Testis (tissue), 3 donors: Measurements from ENCODE around the gene CELF4. TPM values are rescaled to one million over a fixed set of nuclear protein-coding genes. Genes with fewer than 3 reads are reported as not detected.

Experiments used
- DNase-seq: peaks from one replicate; pipeline ENCODE4 v3.0.0-alpha.2; 2019
- H3K27ac ChIP-seq, 2 donors: fragments of 200-600 bp; sonication (generic); one replicate each; pipeline ENCODE4 v1.5.1; 2019
- H3K27me3 ChIP-seq: fragments of 200-600 bp; sonication (generic); one replicate; pipeline ENCODE4 v1.5.1; 2019
- H3K36me3 ChIP-seq: fragments of 200-600 bp; sonication (generic); one replicate; pipeline ENCODE4 v1.5.1; 2017; ENCODE audit warnings: low read depth; ENCODE audit errors: missing control alignments
- H3K4me1 ChIP-seq: fragments of 200-600 bp; sonication (generic); one replicate; pipeline ENCODE4 v1.5.1; 2019
- H3K4me3 ChIP-seq, 2 donors: fragments of 200-600 bp; sonication (generic); one replicate each; pipeline ENCODE4 v1.5.1; 2017 to 2019
- H3K9me3 ChIP-seq: fragments of 200-600 bp; sonication (generic); one replicate; pipeline ENCODE4 v1.5.1; 2017
- POLR2A ChIP-seq: fragments of 450-650 bp; IDR thresholded peaks from one replicate; pipeline ENCODE4 v1.6.1; 2017; ENCODE audit warnings: antibody characterized with exemption, mild to moderate bottlenecking, moderate library complexity
- WGBS, 2 donors: methylation state at CpG; one replicate each; pipeline ENCODE4 v1.1.5; 2018; 5-methylcytosine and 5-hydroxymethylcytosine counted together
- intact Hi-C: fragments of 100-400 bp; cut with DNase I; formaldehyde crosslinking; loops from one replicate; pipeline ENCODE4 v1.15.1; 2023; ENCODE audit warnings: low total_unique reads
- polyA plus RNA-seq: library from polyadenylated mRNA; stranded (reverse); fragments of 350-450 nt; fragmentation: Illumina TruSeq; extraction: RNeasy Lipid Tissue Mini Kit (QIAGEN cat#74804); gene quantifications from one replicate; pipeline ENCODE4 v1.2.3, GENCODE V29; 2014; ENCODE audit warnings: low read depth, low replicate concordance; ENCODE audit not compliant: insufficient read depth
- total RNA-seq, 2 donors: library from RNA; depleted of rRNA; stranded (reverse); fragments of >200 nt; gene quantifications; one replicate each; pipeline ENCODE4 v1.2.3, GENCODE V29; 2016
- TF ChIP-seq, protein P1 (sequence below), 3 experiments: fragments of 450-650 bp in 2 of 3; fragments of 200-600 bp in 1 of 3; sonication (generic) in 1 of 3; IDR thresholded peaks; one replicate each; pipeline ENCODE4 v1.5.1; 2016 to 2019; ENCODE audit warnings: antibody characterized with exemption in 3 of 3, mild to moderate bottlenecking in 2 of 3, moderate library complexity in 1 of 3

CELF4 gene
- total and polyA plus RNA-seq, 3 donors from 2014 or later: 3.9 to 6.3 (median 4.8) TPM

DNA sequence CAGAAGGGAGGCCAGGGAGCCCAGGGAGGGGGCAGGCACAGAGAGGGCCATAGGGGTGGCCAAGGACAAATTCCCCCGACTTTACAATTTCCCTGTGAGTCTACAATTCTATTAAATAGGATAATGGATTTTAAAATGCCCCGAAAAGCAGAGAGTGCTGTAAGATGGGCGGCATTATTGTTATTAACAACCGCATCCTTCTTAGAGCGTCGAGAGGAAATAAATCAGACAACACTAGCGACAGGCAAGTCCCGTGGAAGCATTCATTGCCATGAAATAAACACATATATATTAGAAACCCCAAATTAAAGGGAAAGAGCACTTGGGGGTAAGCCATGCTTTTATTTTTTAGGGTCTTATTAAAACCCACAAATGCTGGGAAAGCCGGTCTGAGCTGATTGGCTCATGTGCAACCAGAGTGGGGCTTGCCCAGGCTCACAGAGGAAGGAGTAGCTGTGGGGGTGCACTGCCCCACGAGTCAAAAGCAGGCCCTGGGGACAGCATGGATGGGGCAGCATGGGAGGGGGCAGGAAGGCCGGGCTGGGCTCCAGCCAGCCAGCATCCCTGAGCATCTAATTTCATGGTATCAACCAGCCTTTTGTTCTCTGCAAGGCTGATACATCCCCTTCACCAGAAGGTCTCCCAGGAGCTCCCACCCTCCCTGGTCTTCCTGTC, 187.1 kb downstream of the CELF4 start:
- Histone ChIP-seq H3K4me1 (no peaks in the 10 kb centered on the region), H3K9me3 (no peaks in the 10 kb centered on the region), H3K27me3 (no peaks in the 10 kb centered on the region), H3K36me3 (no peaks in the 10 kb centered on the region), H3K27ac (no peak overlapping the region), H3K4me3 (no peak overlapping the region)
- TF ChIP-seq, protein P1, sequence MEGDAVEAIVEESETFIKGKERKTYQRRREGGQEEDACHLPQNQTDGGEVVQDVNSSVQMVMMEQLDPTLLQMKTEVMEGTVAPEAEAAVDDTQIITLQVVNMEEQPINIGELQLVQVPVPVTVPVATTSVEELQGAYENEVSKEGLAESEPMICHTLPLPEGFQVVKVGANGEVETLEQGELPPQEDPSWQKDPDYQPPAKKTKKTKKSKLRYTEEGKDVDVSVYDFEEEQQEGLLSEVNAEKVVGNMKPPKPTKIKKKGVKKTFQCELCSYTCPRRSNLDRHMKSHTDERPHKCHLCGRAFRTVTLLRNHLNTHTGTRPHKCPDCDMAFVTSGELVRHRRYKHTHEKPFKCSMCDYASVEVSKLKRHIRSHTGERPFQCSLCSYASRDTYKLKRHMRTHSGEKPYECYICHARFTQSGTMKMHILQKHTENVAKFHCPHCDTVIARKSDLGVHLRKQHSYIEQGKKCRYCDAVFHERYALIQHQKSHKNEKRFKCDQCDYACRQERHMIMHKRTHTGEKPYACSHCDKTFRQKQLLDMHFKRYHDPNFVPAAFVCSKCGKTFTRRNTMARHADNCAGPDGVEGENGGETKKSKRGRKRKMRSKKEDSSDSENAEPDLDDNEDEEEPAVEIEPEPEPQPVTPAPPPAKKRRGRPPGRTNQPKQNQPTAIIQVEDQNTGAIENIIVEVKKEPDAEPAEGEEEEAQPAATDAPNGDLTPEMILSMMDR (IDR thresholded peaks at IDR 0.05): no peak
- TF ChIP-seq POLR2A: no peak
- 74 to 80% methylated on average over 11 of the region's 11 CpGs for WGBS, 2 donors
- intact Hi-C loops: no loop called here
- no peak for DNase-seq

DNA sequence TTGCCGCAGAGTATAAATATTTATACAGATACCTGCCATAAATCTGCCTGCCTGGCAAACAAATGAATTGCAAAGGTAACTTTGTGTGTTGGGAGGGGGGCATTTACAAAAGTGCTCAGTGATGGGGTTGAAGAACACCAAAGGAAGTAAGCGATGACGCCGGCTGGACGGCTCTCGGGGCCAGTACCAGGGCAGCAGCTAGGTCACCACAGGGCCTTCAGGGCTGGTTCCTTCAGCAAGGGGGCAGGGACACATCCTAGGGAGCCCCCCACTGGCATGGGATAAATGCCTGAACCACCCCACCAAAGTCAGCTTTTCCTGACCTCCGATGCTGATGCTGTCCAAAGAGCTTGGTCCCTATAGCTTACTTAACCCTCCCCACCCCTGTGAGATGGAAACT, 190.4 kb downstream of the CELF4 start:
- no peak for TF ChIP-seq POLR2A
- TF ChIP-seq, protein P1 (IDR thresholded peaks at IDR 0.05): no peak
- no peak overlapping the region for H3K27ac ChIP-seq
- H3K27me3 ChIP-seq: no peaks in the 10 kb centered on the region
- no peak overlapping the region for H3K4me3 ChIP-seq
- H3K36me3 ChIP-seq: no peaks in the 10 kb centered on the region
- no peaks in the 10 kb centered on the region for H3K9me3 ChIP-seq
- WGBS, 2 donors: 84 to 90% methylated on average over 7 of the region's 7 CpGs
- no peak for DNase-seq
- intact Hi-C loops: no loop called here
- no peaks in the 10 kb centered on the region for H3K4me1 ChIP-seq

DNA sequence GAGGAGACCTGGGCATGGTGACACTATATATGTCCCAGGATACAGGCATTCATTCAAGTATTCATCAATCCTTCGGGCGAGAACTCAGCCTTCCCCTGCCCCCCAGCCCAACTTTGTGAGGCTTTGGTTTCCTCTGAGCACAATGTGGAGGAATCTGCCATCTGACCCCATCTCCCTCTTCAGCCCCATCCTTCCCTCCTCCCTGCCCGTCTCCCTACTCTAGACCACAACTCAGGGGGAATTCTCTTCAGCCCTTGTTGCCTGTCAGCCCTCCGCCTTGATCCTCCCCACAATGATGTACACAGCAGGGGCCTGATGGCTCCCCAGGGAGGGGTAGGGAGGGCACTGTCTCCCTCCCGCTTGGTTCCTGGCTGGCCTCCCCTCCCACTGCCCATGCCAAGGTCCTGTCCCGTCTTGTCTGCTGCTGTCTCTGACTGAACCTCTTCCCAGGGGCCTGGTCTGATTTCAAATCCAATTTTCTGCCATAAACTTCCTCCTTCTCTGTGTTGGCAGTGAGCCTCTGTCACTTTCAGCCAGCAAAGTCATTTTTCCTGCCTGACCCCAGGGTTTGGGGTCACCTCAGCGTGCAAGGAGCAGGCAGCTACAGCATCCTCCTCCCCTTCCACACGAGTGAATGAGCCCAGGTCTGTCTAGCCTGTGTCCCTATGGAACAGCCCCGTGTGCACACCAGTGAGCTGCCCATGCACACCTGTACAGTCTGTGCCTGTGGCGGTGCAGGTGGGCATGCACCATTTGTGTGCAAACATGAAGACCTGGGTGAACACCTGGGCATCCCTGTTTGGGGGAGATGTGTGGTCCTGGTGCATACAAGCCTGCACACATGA, 197.3 kb downstream of the CELF4 start:
- no peak for TF ChIP-seq POLR2A
- TF ChIP-seq, protein P1 (IDR thresholded peaks at IDR 0.05): no peak
- Histone ChIP-seq H3K27me3 (no peaks in the 10 kb centered on the region), H3K9me3 (no peaks in the 10 kb centered on the region), H3K4me1 (no peaks in the 10 kb centered on the region), H3K36me3 (no peaks in the 10 kb centered on the region), H3K4me3 (no peak overlapping the region), H3K27ac (no peak overlapping the region)
- DNase-seq: no peak
- intact Hi-C loops: no loop called here
- 74 to 76% methylated on average over 10 of the region's 10 CpGs for WGBS, 2 donors

DNA sequence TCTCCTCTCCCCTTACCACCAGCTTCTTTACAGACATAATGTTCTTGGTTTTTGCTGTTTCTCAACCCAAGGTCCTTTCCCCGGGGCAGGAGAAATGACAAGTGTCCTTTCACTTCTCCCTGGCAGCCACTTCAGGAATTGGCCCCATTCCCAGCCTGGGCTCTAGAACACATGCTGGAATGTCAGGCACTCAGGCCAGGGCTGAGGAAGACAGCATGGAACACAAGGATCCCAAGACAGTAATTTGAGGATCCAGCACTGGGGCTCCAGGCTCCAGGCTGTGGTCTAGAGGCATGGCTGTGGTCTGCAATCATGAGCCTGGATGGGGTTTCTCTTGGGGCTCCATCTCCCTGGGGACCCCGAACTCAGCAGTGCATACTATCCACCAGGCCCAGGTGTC, 201.4 kb downstream of the CELF4 start:
- peak; percentile 84 for DNase-seq
- H3K27ac ChIP-seq: no peak overlapping the region
- H3K36me3 ChIP-seq: no peaks in the 10 kb centered on the region
- H3K9me3 ChIP-seq: no peaks in the 10 kb centered on the region
- TF ChIP-seq POLR2A: no peak
- TF ChIP-seq, protein P1 (IDR thresholded peaks at IDR 0.05): no peak
- 64 to 67% methylated on average over 2 of the region's 2 CpGs for WGBS, 2 donors
- intact Hi-C loops: no loop called here
- H3K27me3 ChIP-seq: no peaks in the 10 kb centered on the region
- peaks cover 8% of the 10 kb centered on the region for H3K4me1 ChIP-seq
- no peak overlapping the region for H3K4me3 ChIP-seq
